Keratinocyte (primary cell): ENCODE results near the gene CAP2. TPM values are rescaled to one million over a fixed set of nuclear protein-coding genes. Genes with fewer than 3 reads are reported as not detected.

ENCODE experiments used
- DNase-seq: peaks from one replicate; pipeline ENCODE4 v3.0.0-alpha.2; 2011; ENCODE audit warnings: low read depth, missing footprints, low spot score
- FAIRE-seq: peaks from 2 replicates; lab custom pipeline; 2011; peaks lifted over from hg19 to GRCh38; lab: Jason Lieb, UNC
- H2AFZ ChIP-seq: 2 replicates; pipeline ENCODE4 v1.6.0; 2012; ENCODE audit warnings: low read length, control low read depth, inconsistent platforms; ENCODE audit not compliant: control insufficient read depth
- H3K27ac ChIP-seq: 2 replicates; pipeline ENCODE4 v1.5.1; 2011; ENCODE audit warnings: low read length; ENCODE audit not compliant: control insufficient read depth, insufficient read depth
- H3K27me3 ChIP-seq: 3 replicates; pipeline ENCODE4 v1.6.0; 2011; ENCODE audit warnings: low read length; ENCODE audit not compliant: control insufficient read depth, insufficient read depth; ENCODE audit errors: extremely low read depth
- H3K36me3 ChIP-seq, 2 experiments: 2 replicates in 1 of 2; 3 replicates in 1 of 2; pipeline ENCODE4 v1.5.1; 2011; ENCODE audit warnings: low read length in 2 of 2, mild to moderate bottlenecking in 1 of 2; ENCODE audit not compliant: control insufficient read depth in 2 of 2, insufficient read depth in 2 of 2; ENCODE audit errors: extremely low read depth in 1 of 2
- H3K4me1 ChIP-seq: 3 replicates; pipeline ENCODE4 v1.5.1; 2011; ENCODE audit warnings: low read length; ENCODE audit not compliant: control insufficient read depth, insufficient read depth; ENCODE audit errors: extremely low read depth
- H3K4me2 ChIP-seq: 3 replicates; pipeline ENCODE4 v1.6.0; 2011; ENCODE audit warnings: low read depth, low read length; ENCODE audit not compliant: control insufficient read depth, insufficient read depth; ENCODE audit errors: extremely low read depth
- H3K4me3 ChIP-seq, 3 experiments: fragments of 200-600 bp in 1 of 3; sonication (generic) in 1 of 3; 2 replicates in 2 of 3; 3 replicates in 1 of 3; pipeline ENCODE4 v1.5.1; 2011 to 2016; ENCODE audit warnings: low read length in 3 of 3, mild to moderate bottlenecking in 3 of 3, control low read depth in 2 of 3, inconsistent platforms in 1 of 3, low read depth in 1 of 3, mixed read lengths in 1 of 3, mixed run types in 1 of 3, moderate library complexity in 1 of 3; ENCODE audit not compliant: control insufficient read depth in 2 of 3, insufficient read depth in 2 of 3; ENCODE audit errors: extremely low read depth in 1 of 3
- H3K79me2 ChIP-seq: 2 replicates; pipeline ENCODE4 v1.6.0; 2012; ENCODE audit warnings: low read length; ENCODE audit not compliant: control insufficient read depth, insufficient read depth
- H3K9ac ChIP-seq: 3 replicates; pipeline ENCODE4 v1.6.0; 2011; ENCODE audit warnings: low read length; ENCODE audit not compliant: control insufficient read depth, insufficient read depth; ENCODE audit errors: extremely low read depth
- H3K9me1 ChIP-seq: 3 replicates; pipeline ENCODE4 v1.6.0; 2011; ENCODE audit warnings: low read length; ENCODE audit not compliant: control insufficient read depth, insufficient read depth; ENCODE audit errors: extremely low read depth
- H3K9me3 ChIP-seq: 2 replicates; pipeline ENCODE4 v1.5.1; 2012; ENCODE audit warnings: low read depth, low read length; ENCODE audit not compliant: control insufficient read depth
- H4K20me1 ChIP-seq: 3 replicates; pipeline ENCODE4 v1.6.0; 2011; ENCODE audit warnings: low read length; ENCODE audit not compliant: control insufficient read depth, insufficient read depth; ENCODE audit errors: extremely low read depth
- EZH2 ChIP-seq: IDR thresholded peaks from one replicate; pipeline ENCODE4 v1.6.1; 2012; ENCODE audit warnings: inconsistent platforms, mild to moderate bottlenecking, low read length, moderate library complexity
- dilution Hi-C: fragments of 300-500 bp; cut with MboI; formaldehyde crosslinking; loops from one replicate; pipeline ENCODE4 v1.7.0; 2020; ENCODE audit warnings: low sequenced_read_pairs; ENCODE audit not compliant: extremely low pct_ligation_motif_present
- polyA plus RNA-seq, 5 experiments: library from polyadenylated mRNA; depleted of rRNA in 3 of 5; stranded (reverse) in 3 of 5; stranded (forward) in 1 of 5; unstranded in 1 of 5; fragments of >200 nt; gene quantifications; 1 replicate in 1 of 5; 2 replicates in 3 of 5; 3 replicates in 1 of 5; pipeline versions ENCODE4 v1.2.1 to v1.2.3, GENCODE V29; 2011 to 2012; ENCODE audit warnings: missing spikeins in 2 of 5, low read depth in 1 of 5, low replicate concordance in 1 of 5
- TF ChIP-seq, protein P1 (sequence below), 3 experiments: IDR thresholded peaks in 1 of 3; conservative IDR thresholded peaks in 1 of 3; optimal IDR thresholded peaks in 1 of 3; 2 replicates in 2 of 3; 3 replicates in 1 of 3; pipeline versions ENCODE3 to v1.5.1; 2011; ENCODE audit warnings: low read length in 3 of 3, mild to moderate bottlenecking in 3 of 3, moderate library complexity in 2 of 3, control low read depth in 1 of 3, inconsistent platforms in 1 of 3; ENCODE audit not compliant: insufficient read depth in 2 of 3; ENCODE audit errors: extremely low read depth in 1 of 3

CAP2 gene
- polyA plus RNA-seq, 1 donor (not counting 4 experiments of a cell fraction or from before 2014, with no cell fraction given): 12.1 TPM

DNA sequence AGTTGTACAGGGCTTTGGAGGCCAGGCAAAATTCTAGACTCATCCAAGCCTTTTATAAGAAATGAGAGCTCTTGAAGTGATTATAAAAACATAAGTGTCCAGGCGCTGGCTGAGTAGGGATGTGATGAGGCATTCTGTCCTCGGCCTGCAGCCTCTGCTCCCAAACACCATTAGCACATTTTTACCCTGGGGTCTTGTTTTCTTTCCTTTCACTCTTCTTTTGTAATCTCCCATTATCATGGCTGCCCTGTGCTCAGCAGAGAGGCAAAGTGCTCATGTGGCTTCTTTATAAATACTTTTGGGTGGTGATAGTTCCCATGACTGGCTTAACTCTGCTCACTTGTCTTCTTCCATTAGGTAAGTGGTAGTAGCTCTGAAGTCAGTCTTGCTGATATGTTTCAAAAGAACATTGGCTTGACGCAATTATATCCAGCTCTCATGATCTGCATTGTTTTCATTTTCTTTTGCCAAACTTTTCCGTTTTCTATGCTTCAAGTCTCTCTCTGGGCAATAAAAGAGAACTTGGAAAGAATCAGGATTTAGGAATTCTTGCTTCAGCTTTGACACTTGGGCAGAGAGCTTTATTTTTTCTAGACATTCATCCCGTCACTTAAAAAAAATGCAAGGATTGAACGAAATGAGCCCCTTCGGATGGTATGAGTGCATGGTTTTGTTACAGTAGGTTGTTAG, 61.1 kb downstream of the CAP2 start:
- TF ChIP-seq, protein P1, sequence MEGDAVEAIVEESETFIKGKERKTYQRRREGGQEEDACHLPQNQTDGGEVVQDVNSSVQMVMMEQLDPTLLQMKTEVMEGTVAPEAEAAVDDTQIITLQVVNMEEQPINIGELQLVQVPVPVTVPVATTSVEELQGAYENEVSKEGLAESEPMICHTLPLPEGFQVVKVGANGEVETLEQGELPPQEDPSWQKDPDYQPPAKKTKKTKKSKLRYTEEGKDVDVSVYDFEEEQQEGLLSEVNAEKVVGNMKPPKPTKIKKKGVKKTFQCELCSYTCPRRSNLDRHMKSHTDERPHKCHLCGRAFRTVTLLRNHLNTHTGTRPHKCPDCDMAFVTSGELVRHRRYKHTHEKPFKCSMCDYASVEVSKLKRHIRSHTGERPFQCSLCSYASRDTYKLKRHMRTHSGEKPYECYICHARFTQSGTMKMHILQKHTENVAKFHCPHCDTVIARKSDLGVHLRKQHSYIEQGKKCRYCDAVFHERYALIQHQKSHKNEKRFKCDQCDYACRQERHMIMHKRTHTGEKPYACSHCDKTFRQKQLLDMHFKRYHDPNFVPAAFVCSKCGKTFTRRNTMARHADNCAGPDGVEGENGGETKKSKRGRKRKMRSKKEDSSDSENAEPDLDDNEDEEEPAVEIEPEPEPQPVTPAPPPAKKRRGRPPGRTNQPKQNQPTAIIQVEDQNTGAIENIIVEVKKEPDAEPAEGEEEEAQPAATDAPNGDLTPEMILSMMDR (optimal IDR thresholded peaks at IDR 0.05 in 1 of 3, IDR thresholded peaks at IDR 0.05 in 1 of 3, conservative IDR thresholded peaks at IDR 0.05 in 1 of 3; ENCODE audit: extremely low read depth in 1 of 3, insufficient read depth in 2 of 3, low read length in 3 of 3): no peak
- TF ChIP-seq EZH2: no peak
- Histone ChIP-seq H3K9ac (no peak overlapping the region), H3K27ac (no peak overlapping the region), H3K9me3 (no peaks in the 10 kb centered on the region), H3K27me3 (no peaks in the 10 kb centered on the region), H3K4me3 (no peak overlapping the region), H3K9me1 (no peaks in the 10 kb centered on the region), H4K20me1 (no peaks in the 10 kb centered on the region), H3K36me3 (peaks cover 0 to 2% of the 10 kb centered on the region in 2 experiments), H2AFZ (no peak overlapping the region), H3K4me2 (no peak overlapping the region), H3K79me2 (no peaks in the 10 kb centered on the region), H3K4me1 (no peaks in the 10 kb centered on the region)
- dilution Hi-C loops: no loop called here
- DNase-seq (no peak), FAIRE-seq (no peak)

DNA sequence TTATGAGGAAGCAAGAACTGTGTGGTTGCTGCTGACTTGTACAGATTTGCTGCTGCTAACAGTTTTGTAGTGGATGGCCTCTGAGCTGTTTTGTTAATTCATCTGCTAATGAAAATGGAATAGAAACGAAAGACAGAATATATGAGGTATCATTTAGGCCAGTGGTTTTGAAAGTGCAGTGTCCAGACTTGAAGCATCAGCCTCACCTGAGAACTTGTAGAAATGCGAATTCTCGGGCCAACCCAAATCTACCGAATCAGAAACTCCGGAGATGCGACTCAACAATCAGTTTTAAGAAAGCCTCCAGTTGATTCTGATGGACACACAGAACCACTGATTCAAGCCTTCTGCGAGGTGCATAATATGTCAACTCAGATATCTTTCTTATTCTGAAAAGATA, 62.5 kb downstream of the CAP2 start:
- H3K9me1 ChIP-seq: no peaks in the 10 kb centered on the region
- FAIRE-seq: no peak

More for the DNA sequence above, 62.5 kb downstream of the CAP2 start:
- no peak overlapping the region for H3K4me2 ChIP-seq
- H2AFZ ChIP-seq: no peak overlapping the region
- no peak for TF ChIP-seq EZH2
- TF ChIP-seq, protein P1 (optimal IDR thresholded peaks at IDR 0.05 in 1 of 3, IDR thresholded peaks at IDR 0.05 in 1 of 3, conservative IDR thresholded peaks at IDR 0.05 in 1 of 3; ENCODE audit: extremely low read depth in 1 of 3, insufficient read depth in 2 of 3, low read length in 3 of 3): no peak
- H3K9ac ChIP-seq: no peak overlapping the region
- no peaks in the 10 kb centered on the region for H3K27me3 ChIP-seq
- no peak overlapping the region for H3K4me3 ChIP-seq
- peaks cover 0 to 2% of the 10 kb centered on the region in 2 experiments for H3K36me3 ChIP-seq
- dilution Hi-C loops: no loop called here
- no peaks in the 10 kb centered on the region for H3K79me2 ChIP-seq
- no peaks in the 10 kb centered on the region for H3K4me1 ChIP-seq
- H4K20me1 ChIP-seq: no peaks in the 10 kb centered on the region
- DNase-seq: no peak
- H3K27ac ChIP-seq: no peak overlapping the region
- H3K9me3 ChIP-seq: no peaks in the 10 kb centered on the region
